ENCODE data around the gene MAP4K3.

Gene MAP4K3

DNA sequence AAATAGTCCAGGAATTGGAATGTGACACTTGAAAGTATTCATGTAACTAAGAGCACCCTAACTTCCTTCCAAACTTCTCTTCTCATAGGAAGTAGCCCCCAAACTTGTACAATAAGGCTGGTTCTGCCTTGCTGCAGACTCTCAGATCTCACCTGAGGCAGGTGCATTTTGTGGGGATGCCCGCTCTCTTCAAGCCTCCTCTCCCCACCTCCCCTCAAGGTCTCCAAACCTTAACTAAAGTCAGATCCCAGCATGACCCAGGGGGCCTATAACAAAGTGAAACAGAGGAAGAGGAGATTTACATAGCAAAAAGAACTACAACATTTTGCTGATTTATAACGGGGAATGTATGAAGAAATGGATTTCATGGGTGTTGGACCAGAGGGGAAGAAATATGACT, 216.9 kb downstream of the MAP4K3 start:
- no peaks in the 10 kb centered on the region for H3K9me3 ChIP-seq (ENCODE audit: low read depth, low read length)
- no peak overlapping the region for H3K27ac ChIP-seq
- no peak for TF ChIP-seq FOXP2 (optimal IDR thresholded peaks at IDR 0.05; ENCODE audit: control extremely low read depth, extremely low read length, insufficient read depth)
- DNase-seq (ENCODE audit: low read depth, low spot score) = no peak
- no peak overlapping the region for H3K9ac ChIP-seq (ENCODE audit: insufficient read length)
- H3K4me3 ChIP-seq = no peak overlapping the region
- no peaks in the 10 kb centered on the region for H3K36me3 ChIP-seq (ENCODE audit: insufficient read depth, low read length)

GRCh38 chr2:39218391-39218790, 218.7 kb downstream of the MAP4K3 start:
- Histone ChIP-seq H3K27ac (no peak overlapping the region), H3K4me3 (no peak overlapping the region), H3K9me3 (ENCODE audit: low read depth, low read length) (no peaks in the 10 kb centered on the region), H3K36me3 (ENCODE audit: insufficient read depth, low read length) (no peaks in the 10 kb centered on the region), H3K9ac (ENCODE audit: insufficient read length) (no peak overlapping the region)
- TF ChIP-seq POLR2AphosphoS5 (IDR thresholded peaks at IDR 0.05; ENCODE audit: borderline replicate concordance, low read depth, low read length) (no peak), FOXP2 (optimal IDR thresholded peaks at IDR 0.05; ENCODE audit: control extremely low read depth, extremely low read length, insufficient read depth) (no peak), EZH2 (IDR thresholded peaks at IDR 0.05) (no peak)
- no peak for DNase-seq (ENCODE audit: low read depth, low spot score)

DNA sequence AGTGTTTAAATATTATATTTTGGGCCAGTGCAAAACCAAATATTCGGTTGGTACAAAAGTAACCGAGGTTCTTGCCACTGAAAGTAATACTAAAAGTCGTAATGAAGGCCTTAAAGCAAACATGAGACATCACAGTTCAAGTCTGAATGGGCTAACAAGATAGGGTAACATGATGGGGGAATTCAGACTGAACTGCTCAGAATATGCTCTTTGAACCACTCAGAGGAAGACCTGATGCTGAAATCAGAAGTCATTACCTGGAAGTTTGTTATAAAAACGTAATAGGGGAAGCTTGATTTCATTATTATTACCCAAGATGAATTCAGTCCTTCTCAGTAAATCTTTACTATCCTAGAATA, 219.9 kb downstream of the MAP4K3 start:
- TF ChIP-seq POLR2AphosphoS5 (IDR thresholded peaks at IDR 0.05; ENCODE audit: borderline replicate concordance, low read depth, low read length) (no peak), EZH2 (IDR thresholded peaks at IDR 0.05) (no peak), FOXP2 (optimal IDR thresholded peaks at IDR 0.05; ENCODE audit: control extremely low read depth, extremely low read length, insufficient read depth) (no peak)
- DNase-seq (ENCODE audit: low read depth, low spot score) = no peak
- no peak overlapping the region for H3K27ac ChIP-seq
- H3K9me3 ChIP-seq (ENCODE audit: low read depth, low read length) = no peaks in the 10 kb centered on the region
- no peak overlapping the region for H3K4me3 ChIP-seq
- H3K9ac ChIP-seq (ENCODE audit: insufficient read length) = no peak overlapping the region
- H3K36me3 ChIP-seq (ENCODE audit: insufficient read depth, low read length) = no peaks in the 10 kb centered on the region

DNA sequence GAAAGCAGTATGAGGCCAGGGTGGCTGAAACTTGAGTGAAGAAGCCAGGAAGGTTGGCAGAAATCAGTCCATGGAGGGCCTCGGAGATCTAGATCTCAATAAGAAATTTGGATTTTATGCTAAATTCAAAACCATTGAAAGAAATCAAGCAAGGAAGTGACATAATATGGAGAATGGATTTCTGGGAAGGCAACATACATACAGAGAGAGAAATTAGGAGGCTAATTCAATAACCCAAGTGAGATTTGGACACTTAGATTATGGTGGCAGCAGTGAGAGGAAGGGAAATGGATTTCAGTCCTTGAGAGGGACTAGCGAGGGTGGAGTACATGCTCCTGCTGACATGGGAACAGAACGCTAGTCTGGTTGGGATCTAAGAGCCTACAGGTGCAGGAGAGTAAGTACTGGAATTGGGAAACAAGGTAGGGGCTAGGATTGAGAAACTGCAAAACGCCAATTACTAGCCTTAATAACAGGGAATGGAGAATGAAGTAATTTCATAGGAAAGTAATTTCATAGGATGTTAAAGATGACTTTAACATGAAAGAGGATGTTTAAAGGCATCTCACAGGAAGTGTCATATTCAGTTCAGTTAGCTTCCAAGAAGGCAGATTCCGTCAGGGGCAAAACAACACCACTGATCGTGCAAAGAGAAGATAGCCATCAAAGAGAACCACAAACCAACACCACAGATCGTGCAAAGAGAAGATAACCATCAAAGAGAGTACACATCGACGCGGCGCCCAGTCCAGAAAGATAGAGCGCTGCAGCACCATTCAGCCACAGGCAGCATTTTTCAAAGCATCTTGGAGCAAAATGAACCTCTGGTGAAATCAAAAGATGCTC, 220.5 kb downstream of the MAP4K3 start:
- Histone ChIP-seq H3K4me3 (no peak overlapping the region), H3K36me3 (ENCODE audit: insufficient read depth, low read length) (no peaks in the 10 kb centered on the region), H3K9ac (ENCODE audit: insufficient read length) (no peak overlapping the region), H3K9me3 (ENCODE audit: low read depth, low read length) (no peaks in the 10 kb centered on the region), H3K27ac (no peak overlapping the region)
- DNase-seq (ENCODE audit: low read depth, low spot score) = no peak
- TF ChIP-seq FOXP2 (optimal IDR thresholded peaks at IDR 0.05; ENCODE audit: control extremely low read depth, extremely low read length, insufficient read depth) (no peak), EZH2 (IDR thresholded peaks at IDR 0.05) (no peak), POLR2AphosphoS5 (IDR thresholded peaks at IDR 0.05; ENCODE audit: borderline replicate concordance, low read depth, low read length) (no peak)

- Histone ChIP-seq H3K36me3 (ENCODE audit: insufficient read depth, low read length) (no peaks in the 10 kb centered on the region), H3K9ac (ENCODE audit: insufficient read length) (no peak overlapping the region), H3K27ac (no peak overlapping the region), H3K9me3 (ENCODE audit: low read depth, low read length) (no peaks in the 10 kb centered on the region), H3K4me3 (no peak overlapping the region)
- TF ChIP-seq EZH2 (IDR thresholded peaks at IDR 0.05) = no peak
- no peak for TF ChIP-seq POLR2AphosphoS5 (IDR thresholded peaks at IDR 0.05; ENCODE audit: borderline replicate concordance, low read depth, low read length)
- no peak for TF ChIP-seq FOXP2 (optimal IDR thresholded peaks at IDR 0.05; ENCODE audit: control extremely low read depth, extremely low read length, insufficient read depth)
- DNase-seq (ENCODE audit: low read depth, low spot score) = no peak
Measured at GRCh38 chr2:39215545-39215944, 221.5 kb downstream of the MAP4K3 start.

GRCh38 chr2:39213015-39213414, 224.1 kb downstream of the MAP4K3 start:
- H3K27ac ChIP-seq = no peak overlapping the region
- no peak for DNase-seq (ENCODE audit: low read depth, low spot score)
- TF ChIP-seq FOXP2 (optimal IDR thresholded peaks at IDR 0.05; ENCODE audit: control extremely low read depth, extremely low read length, insufficient read depth) (no peak), EZH2 (IDR thresholded peaks at IDR 0.05) (no peak), POLR2AphosphoS5 (IDR thresholded peaks at IDR 0.05; ENCODE audit: borderline replicate concordance, low read depth, low read length) (no peak)
- H3K36me3 ChIP-seq (ENCODE audit: insufficient read depth, low read length) = no peaks in the 10 kb centered on the region
- H3K4me3 ChIP-seq = no peak overlapping the region
- H3K9me3 ChIP-seq (ENCODE audit: low read depth, low read length) = no peaks in the 10 kb centered on the region
- H3K9ac ChIP-seq (ENCODE audit: insufficient read length) = no peak overlapping the region

- TF ChIP-seq EZH2 (IDR thresholded peaks at IDR 0.05) (no peak), FOXP2 (optimal IDR thresholded peaks at IDR 0.05; ENCODE audit: control extremely low read depth, extremely low read length, insufficient read depth) (no peak), POLR2AphosphoS5 (IDR thresholded peaks at IDR 0.05; ENCODE audit: borderline replicate concordance, low read depth, low read length) (no peak)
- DNase-seq (ENCODE audit: low read depth, low spot score) = no peak
- H3K9ac ChIP-seq (ENCODE audit: insufficient read length) = no peak overlapping the region
- no peaks in the 10 kb centered on the region for H3K36me3 ChIP-seq (ENCODE audit: insufficient read depth, low read length)
- H3K9me3 ChIP-seq (ENCODE audit: low read depth, low read length) = no peaks in the 10 kb centered on the region
- no peak overlapping the region for H3K27ac ChIP-seq
- H3K4me3 ChIP-seq = no peak overlapping the region
Measured at GRCh38 chr2:39210846-39211245, 226.2 kb downstream of the MAP4K3 start.

GRCh38 chr2:39203382-39203781, 233.7 kb downstream of the MAP4K3 start:
- Histone ChIP-seq H3K36me3 (ENCODE audit: insufficient read depth, low read length) (no peaks in the 10 kb centered on the region), H3K9me3 (ENCODE audit: low read depth, low read length) (no peaks in the 10 kb centered on the region), H3K4me3 (peak overlapping the region; percentile 64), H3K9ac (ENCODE audit: insufficient read length) (peak overlapping the region; percentile 41), H3K27ac (peak overlapping the region; percentile 61)
- TF ChIP-seq FOXP2 (optimal IDR thresholded peaks at IDR 0.05; ENCODE audit: control extremely low read depth, extremely low read length, insufficient read depth) = no peak
- no peak for TF ChIP-seq POLR2AphosphoS5 (IDR thresholded peaks at IDR 0.05; ENCODE audit: borderline replicate concordance, low read depth, low read length)
- TF ChIP-seq EZH2 (IDR thresholded peaks at IDR 0.05) = no peak
- DNase-seq (ENCODE audit: low read depth, low spot score) = no peak

Data from SK-N-MC (cell line).